PC-3 (cell line): Measurements from ENCODE around the gene AGTRAP. TPM values are rescaled to one million over a fixed set of nuclear protein-coding genes. Genes with fewer than 3 reads are reported as not detected.

Experiments
- ATAC-seq: fragments of 200-7000 bp; cut with Tn5 transposase; 2 replicates; pipeline ENCODE4 v1.9.1; 2020; ENCODE audit warnings: mild to moderate bottlenecking, moderate library complexity
- BruUV-seq: library from RNA; stranded (reverse); fragments of 400-500 nt; replicated peaks from 2 replicates; lab custom pipeline; 2021; lab: Mats Ljungman, UMichigan
- CTCF ChIA-PET: fragments of 300-600 bp; sonication (Branson Sonifier 250); formaldehyde crosslinking; loops from one replicate; lab custom pipeline; 2022; ENCODE audit warnings: antibody characterized with exemption; lab: Charles Lee
- POLR2A ChIA-PET: fragments of 300-600 bp; sonication (Branson Sonifier 250); formaldehyde crosslinking; loops from one replicate; lab custom pipeline; 2022; ENCODE audit warnings: antibody characterized with exemption; ENCODE audit not compliant: unreplicated experiment; lab: Charles Lee
- DNase-seq: peaks from one replicate; pipeline ENCODE4 v3.0.0-alpha.2; 2015
- H2AFZ ChIP-seq: fragments of 300-600 bp; sonication (generic); 2 replicates; pipeline ENCODE4 v1.6.0; 2016; ENCODE audit warnings: antibody characterized with exemption, low read length
- H3F3A ChIP-seq: fragments of 300-600 bp; sonication (generic); one replicate; pipeline ENCODE4 v1.6.0; 2017; ENCODE audit warnings: antibody characterized with exemption, low read length, control low read depth, mild to moderate bottlenecking; ENCODE audit not compliant: unreplicated experiment
- H3K27ac ChIP-seq: fragments of 300-600 bp; sonication (generic); 2 replicates; pipeline ENCODE4 v1.5.1; 2016; ENCODE audit warnings: mild to moderate bottlenecking, low read length
- H3K27me3 ChIP-seq: fragments of 300-600 bp; sonication (generic); 2 replicates; pipeline ENCODE4 v1.6.1; 2016; ENCODE audit warnings: low read length, mixed read lengths
- H3K36me3 ChIP-seq: fragments of 300-600 bp; sonication (generic); 2 replicates; pipeline ENCODE4 v1.6.1; 2016; ENCODE audit warnings: low read depth, mixed run types, low read length, mixed read lengths
- H3K4me1 ChIP-seq: fragments of 300-600 bp; sonication (generic); 2 replicates; pipeline ENCODE4 v1.5.1; 2016; ENCODE audit warnings: low read length; ENCODE audit not compliant: insufficient read depth
- H3K4me2 ChIP-seq: fragments of 300-600 bp; sonication (generic); 2 replicates; pipeline ENCODE4 v1.6.0; 2016; ENCODE audit warnings: low read length
- H3K4me3 ChIP-seq: fragments of 300-600 bp; sonication (generic); 2 replicates; pipeline ENCODE4 v1.5.1; 2016; ENCODE audit warnings: mild to moderate bottlenecking, low read length, mixed read lengths
- H3K79me2 ChIP-seq: fragments of 300-600 bp; sonication (generic); 2 replicates; pipeline ENCODE4 v1.6.1; 2017; ENCODE audit warnings: low read length, mixed read lengths
- H3K9ac ChIP-seq: fragments of 300-600 bp; sonication (generic); 2 replicates; pipeline ENCODE4 v1.6.0; 2016; ENCODE audit warnings: mild to moderate bottlenecking, low read length
- H3K9me2 ChIP-seq: fragments of 300-600 bp; sonication (generic); replicated peaks from 2 replicates; pipeline ENCODE4 v1.6.1; 2016; ENCODE audit warnings: mixed run types, low read length, mixed read lengths
- H3K9me3 ChIP-seq: fragments of 300-600 bp; sonication (generic); 2 replicates; pipeline ENCODE4 v1.6.1; 2016; ENCODE audit warnings: low read length, mixed read lengths
- H4K20me1 ChIP-seq: fragments of 300-600 bp; sonication (generic); 2 replicates; pipeline ENCODE4 v1.6.1; 2016; ENCODE audit warnings: low read length, mixed read lengths
- EZH2 ChIP-seq: fragments of 300-600 bp; sonication (generic); IDR thresholded peaks from one replicate; pipeline ENCODE4 v1.6.1; 2017; ENCODE audit warnings: antibody characterized with exemption, mild to moderate bottlenecking, low read length; ENCODE audit not compliant: unreplicated experiment
- EZH2phosphoT487 ChIP-seq: fragments of 300-600 bp; sonication (generic); IDR thresholded peaks from 2 replicates; pipeline ENCODE4 v1.6.1; 2018; ENCODE audit warnings: mild to moderate bottlenecking, antibody characterized with exemption, low read length, borderline replicate concordance
- intact Hi-C: fragments of 100-400 bp; cut with micrococcal nuclease; formaldehyde crosslinking; loops from 2 replicates; pipeline ENCODE4 v1.9.0; 2023
- total RNA-seq: library from RNA; depleted of rRNA; stranded (reverse); fragments of >200 nt; gene quantifications from 2 replicates; pipeline ENCODE4 v1.2.3, GENCODE V29; 2014
- TF ChIP-seq, protein P1 (sequence below): fragments of 300-600 bp; sonication (generic); conservative IDR thresholded peaks from 2 replicates; pipeline ENCODE4 v1.5.1; 2017; ENCODE audit warnings: antibody characterized with exemption, low read depth, mild to moderate bottlenecking, low read length

AGTRAP gene
- total RNA-seq, 1 experiment from 2014 or later: 73.5 TPM

DNA sequence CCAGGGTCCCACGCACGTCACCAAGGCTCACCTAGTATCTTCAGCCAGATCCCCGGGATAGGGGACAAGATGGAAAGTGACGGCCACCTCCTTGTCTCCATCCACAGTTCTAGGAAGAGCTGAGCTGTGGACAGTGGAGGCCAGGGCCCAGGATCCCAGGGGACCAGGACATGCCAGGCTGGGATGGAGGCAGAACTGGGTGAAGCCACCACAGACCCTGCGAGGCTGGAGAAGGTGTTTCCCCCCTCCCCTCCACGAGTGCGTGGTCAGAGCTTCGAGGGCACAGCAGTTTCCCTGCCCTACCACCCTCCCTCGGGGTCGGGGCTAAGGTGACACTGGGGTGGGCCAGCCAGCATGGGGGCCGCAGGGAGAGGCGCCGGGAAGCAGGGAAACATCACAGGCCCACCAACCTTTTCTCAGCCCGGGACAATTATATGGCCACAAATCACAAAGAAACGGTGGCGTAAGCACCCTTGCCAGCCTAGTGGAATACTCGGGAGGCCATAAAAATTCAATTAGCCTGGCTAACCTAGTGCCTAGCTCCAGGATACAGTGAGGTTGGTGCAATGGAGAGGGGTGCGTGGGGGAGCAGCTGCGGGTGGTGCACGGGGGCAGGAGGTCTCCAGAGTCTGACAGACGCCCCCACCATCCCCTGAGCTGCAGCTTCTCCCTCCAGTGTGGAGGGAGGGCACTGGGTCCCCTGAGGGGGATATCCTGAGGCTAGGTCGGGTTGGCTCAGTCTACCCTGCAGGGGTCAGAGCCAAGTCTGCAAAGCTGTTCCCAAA is 31.1 kb upstream of the AGTRAP start:
- POLR2A ChIA-PET: no interaction called here
- no peak for ATAC-seq
- no peak overlapping the region for H3K9ac ChIP-seq
- no peaks in the 10 kb centered on the region for H3K79me2 ChIP-seq
- BruUV-seq: no TSS peak
- peaks cover 7% of the 10 kb centered on the region; the same call in 1 of the 2 replicates for H3K27me3 ChIP-seq
- no peak overlapping the region for H3K4me3 ChIP-seq
- intact Hi-C loops: no loop called here
- CTCF ChIA-PET: no interaction called here
- no peak overlapping the region for H3K4me2 ChIP-seq
- no peaks in the 10 kb centered on the region for H3K9me3 ChIP-seq
- TF ChIP-seq EZH2 (no peak), EZH2phosphoT487 (no peak)
- TF ChIP-seq, protein P1, sequence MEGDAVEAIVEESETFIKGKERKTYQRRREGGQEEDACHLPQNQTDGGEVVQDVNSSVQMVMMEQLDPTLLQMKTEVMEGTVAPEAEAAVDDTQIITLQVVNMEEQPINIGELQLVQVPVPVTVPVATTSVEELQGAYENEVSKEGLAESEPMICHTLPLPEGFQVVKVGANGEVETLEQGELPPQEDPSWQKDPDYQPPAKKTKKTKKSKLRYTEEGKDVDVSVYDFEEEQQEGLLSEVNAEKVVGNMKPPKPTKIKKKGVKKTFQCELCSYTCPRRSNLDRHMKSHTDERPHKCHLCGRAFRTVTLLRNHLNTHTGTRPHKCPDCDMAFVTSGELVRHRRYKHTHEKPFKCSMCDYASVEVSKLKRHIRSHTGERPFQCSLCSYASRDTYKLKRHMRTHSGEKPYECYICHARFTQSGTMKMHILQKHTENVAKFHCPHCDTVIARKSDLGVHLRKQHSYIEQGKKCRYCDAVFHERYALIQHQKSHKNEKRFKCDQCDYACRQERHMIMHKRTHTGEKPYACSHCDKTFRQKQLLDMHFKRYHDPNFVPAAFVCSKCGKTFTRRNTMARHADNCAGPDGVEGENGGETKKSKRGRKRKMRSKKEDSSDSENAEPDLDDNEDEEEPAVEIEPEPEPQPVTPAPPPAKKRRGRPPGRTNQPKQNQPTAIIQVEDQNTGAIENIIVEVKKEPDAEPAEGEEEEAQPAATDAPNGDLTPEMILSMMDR: no peak
- no peaks in the 10 kb centered on the region for H3K36me3 ChIP-seq
- no peak for DNase-seq
- no peaks in the 10 kb centered on the region for H3K4me1 ChIP-seq
- H2AFZ ChIP-seq: no peak overlapping the region
- no peaks in the 10 kb centered on the region for H3K9me2 ChIP-seq
- no peak overlapping the region for H3K27ac ChIP-seq
- H3F3A ChIP-seq: no peaks in the 10 kb centered on the region
- no peaks in the 10 kb centered on the region for H4K20me1 ChIP-seq

DNA sequence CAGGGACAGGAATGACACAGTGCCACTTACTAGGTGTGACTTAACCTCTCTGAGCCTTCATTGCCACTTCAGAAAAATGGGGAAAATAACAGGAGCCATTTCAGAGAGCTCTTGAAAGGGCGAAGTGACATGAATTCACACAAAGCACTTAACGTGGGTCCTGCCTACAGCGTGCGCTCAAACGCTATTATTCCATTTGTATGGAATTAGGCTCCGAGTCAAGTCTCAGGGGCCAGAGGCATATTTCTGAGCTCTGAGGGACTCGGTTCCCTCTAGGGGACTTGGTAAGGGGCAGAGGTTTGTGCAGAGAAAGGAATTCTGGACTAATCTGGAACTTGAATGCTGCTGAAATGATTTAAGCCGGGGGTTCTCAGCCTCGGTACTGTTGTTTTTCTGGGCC is 30.3 kb upstream of the AGTRAP start:
- H3F3A ChIP-seq: no peaks in the 10 kb centered on the region
- H2AFZ ChIP-seq: no peak overlapping the region
- no peak overlapping the region for H3K4me2 ChIP-seq
- intact Hi-C loops: no loop called here
- H3K9me2 ChIP-seq: no peaks in the 10 kb centered on the region
- no peaks in the 10 kb centered on the region for H4K20me1 ChIP-seq
- no peak for ATAC-seq
- no peaks in the 10 kb centered on the region for H3K79me2 ChIP-seq
- no peak for TF ChIP-seq EZH2phosphoT487
- no peak for TF ChIP-seq EZH2
- TF ChIP-seq, protein P1: no peak
- ChIA-PET CTCF (no interaction called here), POLR2A (no interaction called here)
- H3K4me1 ChIP-seq: no peaks in the 10 kb centered on the region
- no peaks in the 10 kb centered on the region for H3K9me3 ChIP-seq
- no peak overlapping the region for H3K27ac ChIP-seq
- DNase-seq: no peak
- no peak overlapping the region for H3K9ac ChIP-seq
- H3K36me3 ChIP-seq: no peaks in the 10 kb centered on the region
- no TSS peak for BruUV-seq
- H3K4me3 ChIP-seq: no peak overlapping the region
- peaks cover 7% of the 10 kb centered on the region; the same call in 1 of the 2 replicates for H3K27me3 ChIP-seq

DNA sequence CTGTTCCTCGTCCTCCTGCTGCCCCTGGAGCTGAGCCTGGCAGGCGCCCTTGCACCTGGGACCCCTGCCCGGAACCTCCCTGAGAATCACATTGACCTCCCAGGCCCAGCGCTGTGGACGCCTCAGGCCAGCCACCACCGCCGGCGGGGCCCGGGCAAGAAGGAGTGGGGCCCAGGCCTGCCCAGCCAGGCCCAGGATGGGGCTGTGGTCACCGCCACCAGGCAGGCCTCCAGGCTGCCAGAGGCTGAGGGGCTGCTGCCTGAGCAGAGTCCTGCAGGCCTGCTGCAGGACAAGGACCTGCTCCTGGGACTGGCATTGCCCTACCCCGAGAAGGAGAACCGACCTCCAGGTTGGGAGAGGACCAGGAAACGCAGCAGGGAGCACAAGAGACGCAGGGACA is 29.6 kb upstream of the AGTRAP start:
- Histone ChIP-seq H3K4me3 (no peak overlapping the region), H3K27me3 (peaks cover 7% of the 10 kb centered on the region; the same call in 1 of the 2 replicates), H3K27ac (no peak overlapping the region), H2AFZ (no peak overlapping the region), H4K20me1 (no peaks in the 10 kb centered on the region), H3K9me2 (no peaks in the 10 kb centered on the region), H3K9ac (no peak overlapping the region), H3K4me2 (no peak overlapping the region), H3K4me1 (no peaks in the 10 kb centered on the region), H3K36me3 (no peaks in the 10 kb centered on the region), H3K9me3 (no peaks in the 10 kb centered on the region), H3K79me2 (no peaks in the 10 kb centered on the region), H3F3A (no peaks in the 10 kb centered on the region)
- no TSS peak for BruUV-seq
- ATAC-seq (no peak), DNase-seq (no peak)
- intact Hi-C loops: no loop called here
- POLR2A ChIA-PET: no interaction called here
- CTCF ChIA-PET: no interaction called here
- TF ChIP-seq, protein P1: no peak
- TF ChIP-seq EZH2phosphoT487: no peak
- TF ChIP-seq EZH2: no peak
